ENCODE measurements around the gene SHROOM3.

The SHROOM3 gene

GRCh38 chr4:76634220-76634619, 199.2 kb downstream of the SHROOM3 start:
- H3K9me3 ChIP-seq (ENCODE audit: control insufficient read depth, insufficient read depth, low read length), result no peaks in the 10 kb centered on the region
- no CpG with 5 or more reads among the region's 3 CpGs for WGBS (ENCODE audit: insufficient coverage, insufficient read length)
- no peak overlapping the region for H3K4me3 ChIP-seq (ENCODE audit: low read length)
- no peaks in the 10 kb centered on the region for H3K36me3 ChIP-seq (ENCODE audit: control insufficient read depth, insufficient read depth, low read length)
- no peaks in the 10 kb centered on the region for H3K27me3 ChIP-seq (ENCODE audit: control insufficient read depth, insufficient read depth, low read length)
- no peak for DNase-seq (ENCODE audit: low read depth, low spot score)
- no peak overlapping the region for H3K27ac ChIP-seq (ENCODE audit: low read length)
- no peaks in the 10 kb centered on the region for H3K4me1 ChIP-seq (ENCODE audit: control insufficient read depth, insufficient read depth, low read length)

- Histone ChIP-seq H3K27me3 (ENCODE audit: control insufficient read depth, insufficient read depth, low read length) (no peaks in the 10 kb centered on the region), H3K27ac (ENCODE audit: low read length) (no peak overlapping the region), H3K4me3 (ENCODE audit: low read length) (no peak overlapping the region), H3K36me3 (ENCODE audit: control insufficient read depth, insufficient read depth, low read length) (no peaks in the 10 kb centered on the region), H3K4me1 (ENCODE audit: control insufficient read depth, insufficient read depth, low read length) (peaks cover 7% of the 10 kb centered on the region; the same call in 1 of the 2 replicates), H3K9me3 (ENCODE audit: control insufficient read depth, insufficient read depth, low read length) (no peaks in the 10 kb centered on the region)
- DNase-seq (ENCODE audit: low read depth, low spot score), result no peak
- no CpG with 5 or more reads among the region's 5 CpGs for WGBS (ENCODE audit: insufficient coverage, insufficient read length)
Measured at GRCh38 chr4:76637712-76638361, 202.8 kb downstream of the SHROOM3 start.

- DNase-seq (ENCODE audit: low read depth, low spot score), result no peak
- no peak overlapping the region for H3K27ac ChIP-seq (ENCODE audit: low read length)
- H3K4me1 ChIP-seq (ENCODE audit: control insufficient read depth, insufficient read depth, low read length), result peaks cover 7% of the 10 kb centered on the region; the same call in 1 of the 2 replicates
Measured at GRCh38 chr4:76639288-76639687, 204.3 kb downstream of the SHROOM3 start.

GRCh38 chr4:76640353-76640910, 205.4 kb downstream of the SHROOM3 start:
- Histone ChIP-seq H3K27ac (ENCODE audit: low read length) (no peak overlapping the region), H3K9me3 (ENCODE audit: control insufficient read depth, insufficient read depth, low read length) (no peaks in the 10 kb centered on the region), H3K4me1 (ENCODE audit: control insufficient read depth, insufficient read depth, low read length) (peaks cover 7% of the 10 kb centered on the region; the same call in 1 of the 2 replicates), H3K27me3 (ENCODE audit: control insufficient read depth, insufficient read depth, low read length) (no peaks in the 10 kb centered on the region), H3K4me3 (ENCODE audit: low read length) (no peak overlapping the region), H3K36me3 (ENCODE audit: control insufficient read depth, insufficient read depth, low read length) (no peaks in the 10 kb centered on the region)
- WGBS (ENCODE audit: insufficient coverage, insufficient read length), result no CpG with 5 or more reads among the region's 6 CpGs
- DNase-seq (ENCODE audit: low read depth, low spot score), result no peak

More at GRCh38 chr4:76639288-76639687, 204.3 kb downstream of the SHROOM3 start:
- no peaks in the 10 kb centered on the region for H3K27me3 ChIP-seq (ENCODE audit: control insufficient read depth, insufficient read depth, low read length)
- H3K4me3 ChIP-seq (ENCODE audit: low read length), result no peak overlapping the region
- no peaks in the 10 kb centered on the region for H3K9me3 ChIP-seq (ENCODE audit: control insufficient read depth, insufficient read depth, low read length)
- WGBS (ENCODE audit: insufficient coverage, insufficient read length), result no CpG with 5 or more reads among the region's 4 CpGs
- no peaks in the 10 kb centered on the region for H3K36me3 ChIP-seq (ENCODE audit: control insufficient read depth, insufficient read depth, low read length)

GRCh38 chr4:76641351-76641750, 206.3 kb downstream of the SHROOM3 start:
- WGBS (ENCODE audit: insufficient coverage, insufficient read length), result no CpG with 5 or more reads among the region's 4 CpGs
- H3K9me3 ChIP-seq (ENCODE audit: control insufficient read depth, insufficient read depth, low read length), result no peaks in the 10 kb centered on the region

GRCh38 chr4:76641758-76642157, 206.7 kb downstream of the SHROOM3 start:
- no peaks in the 10 kb centered on the region for H3K27me3 ChIP-seq (ENCODE audit: control insufficient read depth, insufficient read depth, low read length)
- no CpG with 5 or more reads among the region's 2 CpGs for WGBS (ENCODE audit: insufficient coverage, insufficient read length)
- H3K27ac ChIP-seq (ENCODE audit: low read length), result no peak overlapping the region
- DNase-seq (ENCODE audit: low read depth, low spot score), result no peak
- no peak overlapping the region for H3K4me3 ChIP-seq (ENCODE audit: low read length)
- H3K9me3 ChIP-seq (ENCODE audit: control insufficient read depth, insufficient read depth, low read length), result no peaks in the 10 kb centered on the region
- H3K4me1 ChIP-seq (ENCODE audit: control insufficient read depth, insufficient read depth, low read length), result peaks cover 7% of the 10 kb centered on the region; the same call in 1 of the 2 replicates
- H3K36me3 ChIP-seq (ENCODE audit: control insufficient read depth, insufficient read depth, low read length), result no peaks in the 10 kb centered on the region

More at GRCh38 chr4:76641351-76641750, 206.3 kb downstream of the SHROOM3 start:
- H3K27ac ChIP-seq (ENCODE audit: low read length), result no peak overlapping the region
- peaks cover 7% of the 10 kb centered on the region; the same call in 1 of the 2 replicates for H3K4me1 ChIP-seq (ENCODE audit: control insufficient read depth, insufficient read depth, low read length)
- H3K27me3 ChIP-seq (ENCODE audit: control insufficient read depth, insufficient read depth, low read length), result no peaks in the 10 kb centered on the region
- H3K4me3 ChIP-seq (ENCODE audit: low read length), result no peak overlapping the region
- no peaks in the 10 kb centered on the region for H3K36me3 ChIP-seq (ENCODE audit: control insufficient read depth, insufficient read depth, low read length)
- no peak for DNase-seq (ENCODE audit: low read depth, low spot score)

GRCh38 chr4:76644831-76645485, 209.9 kb downstream of the SHROOM3 start:
- no peaks in the 10 kb centered on the region for H3K36me3 ChIP-seq (ENCODE audit: control insufficient read depth, insufficient read depth, low read length)

GRCh38 chr4:76649086-76649485, 214.1 kb downstream of the SHROOM3 start:
- WGBS (ENCODE audit: insufficient coverage, insufficient read length), result no CpG with 5 or more reads among the region's 1 CpG
- H3K36me3 ChIP-seq (ENCODE audit: control insufficient read depth, insufficient read depth, low read length), result no peaks in the 10 kb centered on the region
- H3K4me3 ChIP-seq (ENCODE audit: low read length), result no peak overlapping the region
- H3K4me1 ChIP-seq (ENCODE audit: control insufficient read depth, insufficient read depth, low read length), result no peaks in the 10 kb centered on the region
- H3K27me3 ChIP-seq (ENCODE audit: control insufficient read depth, insufficient read depth, low read length), result no peaks in the 10 kb centered on the region
- no peak overlapping the region for H3K27ac ChIP-seq (ENCODE audit: low read length)
- no peak for DNase-seq (ENCODE audit: low read depth, low spot score)
- no peaks in the 10 kb centered on the region for H3K9me3 ChIP-seq (ENCODE audit: control insufficient read depth, insufficient read depth, low read length)

More at GRCh38 chr4:76644831-76645485, 209.9 kb downstream of the SHROOM3 start:
- DNase-seq (ENCODE audit: low read depth, low spot score), result no peak
- no peak overlapping the region for H3K27ac ChIP-seq (ENCODE audit: low read length)
- H3K27me3 ChIP-seq (ENCODE audit: control insufficient read depth, insufficient read depth, low read length), result no peaks in the 10 kb centered on the region
- H3K4me1 ChIP-seq (ENCODE audit: control insufficient read depth, insufficient read depth, low read length), result peaks cover 7% of the 10 kb centered on the region; the same call in 1 of the 2 replicates
- WGBS (ENCODE audit: insufficient coverage, insufficient read length), result no CpG with 5 or more reads among the region's 8 CpGs
- H3K9me3 ChIP-seq (ENCODE audit: control insufficient read depth, insufficient read depth, low read length), result no peaks in the 10 kb centered on the region
- no peak overlapping the region for H3K4me3 ChIP-seq (ENCODE audit: low read length)

GRCh38 chr4:76651616-76652015, 216.6 kb downstream of the SHROOM3 start:
- no peaks in the 10 kb centered on the region for H3K4me1 ChIP-seq (ENCODE audit: control insufficient read depth, insufficient read depth, low read length)
- H3K27me3 ChIP-seq (ENCODE audit: control insufficient read depth, insufficient read depth, low read length), result no peaks in the 10 kb centered on the region
- no peaks in the 10 kb centered on the region for H3K36me3 ChIP-seq (ENCODE audit: control insufficient read depth, insufficient read depth, low read length)
- no peaks in the 10 kb centered on the region for H3K9me3 ChIP-seq (ENCODE audit: control insufficient read depth, insufficient read depth, low read length)
- no CpG with 5 or more reads among the region's 2 CpGs for WGBS (ENCODE audit: insufficient coverage, insufficient read length)
- DNase-seq (ENCODE audit: low read depth, low spot score), result no peak
- H3K4me3 ChIP-seq (ENCODE audit: low read length), result no peak overlapping the region
- no peak overlapping the region for H3K27ac ChIP-seq (ENCODE audit: low read length)

- Histone ChIP-seq H3K4me3 (ENCODE audit: low read length) (no peak overlapping the region), H3K27ac (ENCODE audit: low read length) (no peak overlapping the region), H3K27me3 (ENCODE audit: control insufficient read depth, insufficient read depth, low read length) (no peaks in the 10 kb centered on the region), H3K4me1 (ENCODE audit: control insufficient read depth, insufficient read depth, low read length) (no peaks in the 10 kb centered on the region), H3K9me3 (ENCODE audit: control insufficient read depth, insufficient read depth, low read length) (no peaks in the 10 kb centered on the region), H3K36me3 (ENCODE audit: control insufficient read depth, insufficient read depth, low read length) (no peaks in the 10 kb centered on the region)
- no CpG with 5 or more reads among the region's 1 CpG for WGBS (ENCODE audit: insufficient coverage, insufficient read length)
- no peak for DNase-seq (ENCODE audit: low read depth, low spot score)
Measured at GRCh38 chr4:76652389-76652788, 217.4 kb downstream of the SHROOM3 start.
